HG03354 (cell line): Measurements from ENCODE around the gene SCYL3.
"Not testable (repeated sequence)": the region's sequence is repeated elsewhere in the genome, so short reads cannot be mapped to it uniquely, and the experiment has no call there.

ENCODE experiments used
- ATAC-seq: cut with Tn5 transposase; IDR thresholded peaks from one replicate; pipeline ENCODE4 v1.9.1; 2021; ENCODE audit warnings: mild to moderate bottlenecking; ENCODE audit not compliant: unreplicated experiment, poor library complexity, severe bottlenecking

The SCYL3 gene

GRCh38 chr1:169877800-169878491 is 15.8 kb downstream of the SCYL3 start:
- ATAC-seq, result no peak

GRCh38 chr1:169874229-169874628 is 19.5 kb downstream of the SCYL3 start:
- no peak for ATAC-seq

GRCh38 chr1:169873582-169874199 is 20.0 kb downstream of the SCYL3 start:
- ATAC-seq, result no peak

DNA sequence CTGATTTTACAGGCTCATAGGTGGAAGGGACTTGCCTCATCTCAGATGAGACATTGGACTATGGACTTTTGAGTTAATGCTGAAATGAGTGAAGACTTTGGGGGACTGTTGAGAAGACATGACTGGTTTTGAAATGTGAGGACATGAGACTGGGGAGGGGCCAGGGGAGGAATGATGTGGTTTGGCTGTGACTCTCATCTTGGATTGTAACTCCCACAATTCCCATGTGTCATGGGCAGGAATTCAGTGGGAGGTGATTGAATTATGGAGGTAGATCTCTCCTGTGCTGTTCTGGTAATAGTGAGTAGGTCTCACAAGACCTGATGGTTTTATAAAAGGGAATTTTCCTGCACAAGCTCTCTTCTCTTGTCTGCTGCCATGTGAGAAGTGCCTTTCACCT is 20.8 kb downstream of the SCYL3 start:
- no peak for ATAC-seq

- ATAC-seq, result not testable (repeated sequence)
These were observed 21.7 kb downstream of the SCYL3 start for GRCh38 chr1:169871988-169872387.

GRCh38 chr1:169869426-169869825 is 24.3 kb downstream of the SCYL3 start:
- no peak for ATAC-seq

- ATAC-seq, result no peak
These were observed 24.7 kb downstream of the SCYL3 start for GRCh38 chr1:169868978-169869377.

DNA sequence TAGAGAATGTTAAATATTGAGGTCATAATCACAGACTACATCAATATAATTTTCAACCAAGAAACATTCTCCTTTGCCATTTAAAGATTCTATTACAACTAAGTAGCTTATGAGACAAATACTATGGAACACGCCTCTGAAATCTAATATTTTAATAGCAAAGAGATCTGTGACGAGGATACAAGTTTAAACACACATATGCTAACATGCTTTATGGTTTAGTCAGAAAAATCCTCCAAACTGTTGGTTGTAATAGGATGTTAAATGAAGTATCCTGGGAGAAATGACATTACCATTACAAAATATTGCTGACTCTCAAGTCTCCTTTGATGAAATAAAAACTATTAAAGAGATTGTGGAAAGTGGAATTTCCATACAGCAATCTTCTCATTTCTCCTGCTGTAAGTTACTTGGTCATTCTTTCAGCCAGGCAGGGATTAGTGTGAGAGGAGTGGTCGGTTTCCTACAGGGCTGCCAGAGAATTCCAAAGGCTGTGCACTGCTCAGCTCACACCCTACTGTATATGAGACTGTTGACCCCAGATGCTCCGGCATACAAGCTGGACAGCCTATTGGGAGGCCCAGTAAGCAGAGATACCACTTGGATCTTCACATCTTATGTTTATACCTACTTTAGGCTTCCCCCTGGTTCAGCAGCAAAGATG is 26.6 kb downstream of the SCYL3 start:
- ATAC-seq, result no peak

- no peak for ATAC-seq
These were observed 27.1 kb downstream of the SCYL3 start for GRCh38 chr1:169866577-169866976.

DNA sequence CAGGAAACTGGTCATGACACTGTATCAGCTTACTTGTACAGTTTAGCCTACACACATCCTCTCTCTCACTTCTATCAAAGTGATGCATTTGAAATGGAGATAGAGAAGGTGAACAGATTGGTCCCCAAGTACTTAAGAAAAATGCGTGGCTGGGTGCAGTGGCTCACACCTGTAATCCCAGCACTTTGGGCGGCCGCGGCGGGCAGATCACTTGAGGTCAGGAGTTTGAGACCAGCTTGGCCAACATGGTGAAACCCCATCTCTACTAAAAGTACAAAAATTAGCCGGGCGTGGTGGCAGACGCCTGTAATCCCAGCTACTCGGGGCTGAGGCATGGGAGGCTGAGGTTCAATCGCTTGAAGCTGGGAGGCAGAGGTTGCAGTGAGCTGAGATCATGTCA is 29.2 kb downstream of the SCYL3 start:
- ATAC-seq, result not testable (repeated sequence)

DNA sequence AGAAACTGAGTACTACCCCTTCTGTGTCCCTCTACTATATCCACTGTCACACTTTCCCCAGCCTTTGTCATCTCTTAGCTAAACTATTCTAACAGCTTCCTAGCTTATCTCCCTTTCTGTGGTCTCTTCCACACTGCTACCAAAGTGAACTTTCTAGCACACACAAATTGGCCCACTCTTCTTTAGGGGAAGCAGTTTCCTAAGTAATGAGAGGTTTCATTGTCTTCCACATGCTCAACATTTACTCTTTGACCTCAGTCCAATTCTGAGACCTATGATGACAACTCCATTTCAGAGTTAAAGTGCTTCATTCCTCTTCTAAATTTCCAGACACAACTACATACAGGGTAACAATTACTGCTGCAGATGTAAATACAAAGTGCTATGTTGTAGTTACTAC is 32.9 kb downstream of the SCYL3 start:
- ATAC-seq, result no peak

DNA sequence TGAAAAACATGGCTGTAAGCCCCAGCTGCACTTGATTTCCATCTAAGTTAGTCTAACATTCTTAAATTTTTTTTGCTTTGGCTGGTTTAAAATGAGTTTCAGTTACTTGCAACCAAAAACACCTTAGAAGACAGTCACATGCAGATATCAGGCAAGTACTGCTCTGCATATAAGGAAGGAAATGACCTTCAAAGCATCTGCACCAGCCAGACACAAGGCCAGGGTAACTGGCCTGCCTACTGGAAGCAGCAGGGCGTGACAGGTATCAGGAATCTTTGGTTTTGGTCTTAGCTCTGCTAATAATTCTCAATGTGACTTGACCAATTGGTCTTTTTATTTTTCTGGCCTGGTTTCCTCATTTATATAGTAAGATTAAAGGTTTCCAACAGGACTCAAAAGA is 33.5 kb downstream of the SCYL3 start:
- no peak for ATAC-seq

GRCh38 chr1:169859001-169859400 is 34.7 kb downstream of the SCYL3 start:
- no peak for ATAC-seq

GRCh38 chr1:169858467-169858866 is 35.2 kb downstream of the SCYL3 start:
- ATAC-seq, result no peak

GRCh38 chr1:169853341-169853740 is 40.4 kb downstream of the SCYL3 start:
- ATAC-seq, result no peak

DNA sequence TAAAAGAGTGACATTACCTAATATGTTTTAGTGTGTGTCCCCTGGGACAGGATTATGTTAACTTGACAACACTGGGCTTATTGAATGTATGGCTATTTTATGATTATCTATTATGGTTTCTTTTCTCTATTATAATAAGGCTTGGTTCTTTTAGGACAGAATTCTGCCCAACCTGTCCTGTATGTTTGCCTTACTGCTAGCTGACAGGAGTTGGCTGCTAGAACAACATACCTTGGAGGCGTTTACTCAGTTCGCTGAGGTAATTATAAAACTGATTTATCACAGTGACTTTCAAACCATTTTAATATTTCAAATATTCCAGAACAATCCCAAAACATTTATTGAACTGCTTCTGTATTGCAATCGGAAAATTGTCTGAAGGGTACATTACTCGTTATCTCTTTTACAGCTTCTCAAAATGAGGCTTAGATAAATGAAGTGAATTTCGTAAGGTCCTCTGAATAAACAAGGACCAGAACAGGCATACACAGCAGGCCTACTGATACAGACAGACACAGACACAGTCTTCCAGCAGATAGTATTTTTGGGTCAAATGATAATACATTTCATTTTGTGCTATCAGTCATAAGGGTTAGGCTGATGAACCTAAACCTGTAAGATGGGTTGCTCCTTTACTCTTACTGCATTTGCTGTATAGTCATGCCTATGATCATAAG is 44.2 kb downstream of the SCYL3 start:
- no peak for ATAC-seq

- ATAC-seq, result no peak
These were observed 45.2 kb downstream of the SCYL3 start for GRCh38 chr1:169848456-169848855.

DNA sequence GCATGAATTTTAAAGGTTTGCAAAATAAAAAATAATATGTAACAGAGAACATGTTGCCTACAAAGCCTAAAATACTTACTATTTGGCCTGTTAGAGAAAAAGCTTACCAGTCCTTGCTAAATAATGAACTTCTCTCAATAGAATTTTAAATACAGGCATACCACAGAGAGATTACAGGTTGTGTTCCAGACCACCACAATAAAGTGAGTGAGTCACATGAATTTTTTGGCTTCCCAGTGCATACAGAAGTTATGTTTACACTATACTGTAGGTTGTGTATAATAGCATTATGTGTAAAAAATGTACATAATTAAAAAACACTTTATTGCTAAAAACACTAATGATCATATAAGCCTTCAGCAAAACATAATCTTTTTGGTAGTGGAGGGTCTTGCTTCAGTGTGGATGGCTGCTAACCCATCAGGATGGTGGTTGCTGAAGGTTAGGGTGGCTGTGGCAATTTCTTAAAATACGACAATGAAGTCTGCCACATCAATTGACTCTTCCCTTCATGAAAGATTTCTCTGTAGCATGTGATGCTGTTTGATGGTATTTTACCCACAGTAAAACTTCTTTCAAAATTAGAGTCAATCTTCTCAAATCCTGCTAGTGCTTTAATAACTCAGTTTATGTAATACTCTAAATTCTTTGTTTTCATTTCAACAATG is 48.6 kb downstream of the SCYL3 start:
- no peak for ATAC-seq

DNA sequence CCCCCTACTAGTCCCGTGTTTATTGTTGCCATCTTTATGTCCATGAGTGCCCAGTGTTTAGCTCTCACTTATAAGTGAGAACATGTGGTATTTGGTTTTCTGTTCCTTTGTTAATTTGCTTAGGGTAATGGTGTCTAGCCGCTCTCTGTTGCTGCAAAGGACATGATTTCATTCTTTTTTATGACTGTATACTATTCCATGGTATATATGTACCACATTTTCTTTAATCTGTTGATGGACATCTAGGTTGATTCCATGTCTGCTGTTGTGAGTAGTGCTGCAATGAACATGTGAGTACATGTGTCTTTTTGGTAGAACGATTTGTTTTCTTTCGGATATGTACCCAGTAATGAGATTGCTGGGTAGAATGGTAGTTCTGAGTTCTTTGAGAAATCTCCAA is 54.8 kb downstream of the SCYL3 start:
- no peak for ATAC-seq

GRCh38 chr1:169836198-169836597 is 57.5 kb downstream of the SCYL3 start:
- ATAC-seq, result no peak
